DOHH2 (cell line): ENCODE results near the gene ZNF280A.
"Not testable (repeated sequence)": the region's sequence is repeated elsewhere in the genome, so short reads cannot be mapped to it uniquely, and the experiment has no call there.

Source experiments
- H3F3A ChIP-seq: fragments of 200-600 bp; sonication (generic), shearing (Covaris generic); 2 replicates; pipeline ENCODE4 v1.6.0; 2016; ENCODE audit warnings: antibody characterized with exemption, mild to moderate bottlenecking; ENCODE audit not compliant: control insufficient read depth, insufficient read depth
- H3K27ac ChIP-seq: fragments of 200-600 bp; sonication (generic); 2 replicates; pipeline ENCODE4 v1.5.1; 2014; ENCODE audit warnings: low read depth, mild to moderate bottlenecking, low read length, moderate library complexity
- H3K27me3 ChIP-seq: fragments of 200-600 bp; sonication (generic); 2 replicates; pipeline ENCODE4 v1.6.1; 2014; ENCODE audit warnings: mild to moderate bottlenecking, low read length, mixed read lengths; ENCODE audit not compliant: control insufficient read depth
- H3K36me3 ChIP-seq: fragments of 200-600 bp; sonication (generic); 2 replicates; pipeline ENCODE4 v1.6.1; 2014; ENCODE audit warnings: mild to moderate bottlenecking, low read length, moderate library complexity, mixed read lengths; ENCODE audit not compliant: control insufficient read depth
- H3K4me1 ChIP-seq: fragments of 200-600 bp; sonication (generic); 2 replicates; pipeline ENCODE4 v1.6.1; 2014; ENCODE audit warnings: mild to moderate bottlenecking, low read length, mixed read lengths; ENCODE audit not compliant: control insufficient read depth
- H3K4me2 ChIP-seq: fragments of 200-600 bp; sonication (generic); 2 replicates; pipeline ENCODE4 v1.6.0; 2014; ENCODE audit warnings: mild to moderate bottlenecking, low read length, moderate library complexity
- H3K4me3 ChIP-seq: fragments of 200-600 bp; sonication (generic); 2 replicates; pipeline ENCODE4 v1.5.1; 2014; ENCODE audit warnings: mild to moderate bottlenecking, low read length, mixed read lengths
- H3K79me2 ChIP-seq: fragments of 200-600 bp; sonication (generic); 2 replicates; pipeline ENCODE4 v1.6.1; 2014; ENCODE audit warnings: mild to moderate bottlenecking, low read length, mixed read lengths; ENCODE audit not compliant: control insufficient read depth
- H3K9me2 ChIP-seq: fragments of 200-600 bp; sonication (generic); replicated peaks from 2 replicates; pipeline ENCODE4 v1.6.1; 2014; ENCODE audit warnings: mild to moderate bottlenecking, low read length, mixed read lengths; ENCODE audit not compliant: control insufficient read depth
- H3K9me3 ChIP-seq: fragments of 200-600 bp; sonication (generic); 2 replicates; pipeline ENCODE4 v1.6.1; 2014; ENCODE audit warnings: antibody characterized with exemption, low read length, mixed read lengths; ENCODE audit not compliant: control insufficient read depth, insufficient read depth
- H4K20me1 ChIP-seq: fragments of 200-600 bp; sonication (generic); 2 replicates; pipeline ENCODE4 v1.6.0; 2014; ENCODE audit warnings: low read depth, mild to moderate bottlenecking, antibody characterized with exemption, low read length, moderate library complexity; ENCODE audit not compliant: control insufficient read depth, insufficient read depth
- EZH2phosphoT487 ChIP-seq: fragments of 200-600 bp; sonication (generic); IDR thresholded peaks from 2 replicates; pipeline ENCODE4 v1.6.1; 2017; ENCODE audit warnings: borderline replicate concordance, mild to moderate bottlenecking, antibody characterized with exemption, low read length, moderate library complexity, mixed read lengths
- TF ChIP-seq, protein P1 (sequence below): fragments of 200-600 bp; sonication (generic); IDR thresholded peaks from one replicate; pipeline ENCODE4 v1.5.1; 2014; ENCODE audit warnings: antibody characterized with exemption, mild to moderate bottlenecking, low read depth, low read length; ENCODE audit not compliant: poor library complexity, severe bottlenecking

ZNF280A gene

DNA sequence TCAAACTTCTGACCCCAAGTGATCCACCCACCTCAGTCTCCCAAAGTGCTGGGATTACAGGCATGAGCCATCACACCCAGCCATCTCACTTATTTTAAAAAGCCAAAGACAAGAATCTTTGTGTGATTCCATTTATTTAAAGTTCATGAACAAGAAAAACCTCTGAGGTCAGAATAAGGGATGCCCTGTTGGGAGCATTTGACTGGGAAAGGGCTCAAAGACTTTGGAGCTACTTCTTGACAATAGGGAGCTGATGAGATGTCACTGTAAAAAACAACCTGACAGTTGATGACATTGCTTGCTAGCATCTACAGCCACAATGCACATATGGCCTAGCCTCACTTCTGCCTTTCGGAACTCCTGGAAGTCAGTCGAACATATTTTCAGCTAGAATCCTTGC lies 6.5 kb downstream of the ZNF280A start:
- no peak overlapping the region for H3K27ac ChIP-seq
- H3F3A ChIP-seq = no peaks in the 10 kb centered on the region
- no peaks in the 10 kb centered on the region for H3K79me2 ChIP-seq

DNA sequence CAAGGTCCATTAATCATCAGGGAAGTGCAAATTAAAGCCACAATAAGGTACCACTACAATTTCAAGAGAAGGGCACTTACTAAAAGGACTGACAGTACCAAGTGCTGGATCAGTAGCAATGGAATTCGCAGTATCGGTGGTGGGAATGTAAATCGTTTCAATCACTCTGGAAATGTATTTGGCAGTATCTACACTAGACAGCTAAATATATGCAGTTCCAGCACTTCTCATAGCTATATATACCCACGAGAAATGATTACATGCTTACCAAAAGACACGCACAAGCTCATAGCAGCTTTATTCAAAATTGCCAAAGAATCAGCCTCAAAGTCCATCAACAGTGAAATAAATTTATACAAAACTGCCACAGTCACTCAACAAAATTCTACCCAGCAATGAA lies 7.1 kb downstream of the ZNF280A start:
- Histone ChIP-seq H3K36me3 (no peaks in the 10 kb centered on the region), H3K79me2 (peaks cover 5% of the 10 kb centered on the region), H3K9me3 (0 out of 2 replicates have a peak, but pooled peaks cover 5% of the 10 kb centered on the region), H3K4me2 (no peak overlapping the region), H3K4me1 (peaks cover 11% of the 10 kb centered on the region), H3K27me3 (no peaks in the 10 kb centered on the region), H3K4me3 (no peak overlapping the region), H3F3A (no peaks in the 10 kb centered on the region), H3K27ac (no peak overlapping the region), H4K20me1 (no peaks in the 10 kb centered on the region), H3K9me2 (no peaks in the 10 kb centered on the region)
- TF ChIP-seq, protein P1, sequence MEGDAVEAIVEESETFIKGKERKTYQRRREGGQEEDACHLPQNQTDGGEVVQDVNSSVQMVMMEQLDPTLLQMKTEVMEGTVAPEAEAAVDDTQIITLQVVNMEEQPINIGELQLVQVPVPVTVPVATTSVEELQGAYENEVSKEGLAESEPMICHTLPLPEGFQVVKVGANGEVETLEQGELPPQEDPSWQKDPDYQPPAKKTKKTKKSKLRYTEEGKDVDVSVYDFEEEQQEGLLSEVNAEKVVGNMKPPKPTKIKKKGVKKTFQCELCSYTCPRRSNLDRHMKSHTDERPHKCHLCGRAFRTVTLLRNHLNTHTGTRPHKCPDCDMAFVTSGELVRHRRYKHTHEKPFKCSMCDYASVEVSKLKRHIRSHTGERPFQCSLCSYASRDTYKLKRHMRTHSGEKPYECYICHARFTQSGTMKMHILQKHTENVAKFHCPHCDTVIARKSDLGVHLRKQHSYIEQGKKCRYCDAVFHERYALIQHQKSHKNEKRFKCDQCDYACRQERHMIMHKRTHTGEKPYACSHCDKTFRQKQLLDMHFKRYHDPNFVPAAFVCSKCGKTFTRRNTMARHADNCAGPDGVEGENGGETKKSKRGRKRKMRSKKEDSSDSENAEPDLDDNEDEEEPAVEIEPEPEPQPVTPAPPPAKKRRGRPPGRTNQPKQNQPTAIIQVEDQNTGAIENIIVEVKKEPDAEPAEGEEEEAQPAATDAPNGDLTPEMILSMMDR = no peak
- TF ChIP-seq EZH2phosphoT487 = no peak

More for the DNA sequence above, 6.5 kb downstream of the ZNF280A start:
- H3K4me1 ChIP-seq = peaks cover 10% of the 10 kb centered on the region
- H3K27me3 ChIP-seq = no peaks in the 10 kb centered on the region
- no peaks in the 10 kb centered on the region for H3K36me3 ChIP-seq
- H3K4me2 ChIP-seq = no peak overlapping the region
- H4K20me1 ChIP-seq = no peaks in the 10 kb centered on the region
- H3K4me3 ChIP-seq = no peak overlapping the region
- 0 out of 2 replicates have a peak, but pooled peaks cover 5% of the 10 kb centered on the region for H3K9me3 ChIP-seq
- no peak for TF ChIP-seq EZH2phosphoT487
- TF ChIP-seq, protein P1 = no peak
- H3K9me2 ChIP-seq = no peaks in the 10 kb centered on the region

DNA sequence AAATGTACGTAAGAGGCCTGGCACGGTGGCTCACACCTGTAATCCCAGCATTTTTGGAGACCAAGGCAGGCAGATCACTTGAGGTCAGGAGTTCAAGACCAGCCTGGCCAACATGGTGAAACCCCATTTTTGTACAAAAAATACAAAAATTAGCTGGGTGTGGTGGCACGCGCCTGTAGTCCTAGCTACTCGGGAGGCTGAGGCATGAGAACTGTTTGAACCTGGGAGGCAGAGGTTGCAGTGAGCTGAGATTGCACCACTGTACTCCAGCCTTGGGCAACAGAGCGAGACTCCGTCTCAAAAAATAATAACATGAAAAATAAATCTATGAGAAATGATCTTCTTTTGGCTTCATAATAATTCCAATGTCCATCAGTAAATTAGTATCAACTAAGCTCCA lies 9.2 kb downstream of the ZNF280A start:
- not testable (repeated sequence) for H3K27ac ChIP-seq, H3K27me3 ChIP-seq, H3F3A ChIP-seq, H3K4me3 ChIP-seq, H3K9me3 ChIP-seq, H3K9me2 ChIP-seq, H3K4me2 ChIP-seq, H4K20me1 ChIP-seq
- peaks cover 21% of the 10 kb centered on the region for H3K79me2 ChIP-seq
- peaks cover 25% of the 10 kb centered on the region for H3K4me1 ChIP-seq
- H3K36me3 ChIP-seq = peaks cover 18% of the 10 kb centered on the region

DNA sequence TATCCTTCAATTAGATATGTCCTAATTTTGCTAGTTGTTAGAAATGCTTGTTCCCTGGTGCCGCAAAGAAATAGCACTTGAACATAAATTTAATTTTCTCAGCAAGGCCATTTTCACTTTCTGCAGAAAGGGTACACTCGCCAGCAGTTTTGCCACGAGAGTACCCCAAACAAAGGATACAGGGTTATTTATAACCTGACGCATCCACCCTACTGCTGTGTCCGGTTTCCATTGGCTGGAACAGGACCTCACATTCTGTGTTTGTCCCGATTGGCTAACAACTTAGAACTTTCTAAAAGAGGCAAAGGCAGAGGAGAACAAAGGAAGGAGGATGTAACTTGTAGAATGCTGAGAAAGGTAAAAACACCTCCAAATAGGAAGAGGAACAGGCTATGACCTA lies 10.2 kb downstream of the ZNF280A start:
- H3K4me2 ChIP-seq, H3F3A ChIP-seq, H4K20me1 ChIP-seq, H3K4me3 ChIP-seq, H3K9me3 ChIP-seq, H3K27me3 ChIP-seq, H3K27ac ChIP-seq, H3K9me2 ChIP-seq: not testable (repeated sequence)
- H3K4me1 ChIP-seq = peaks cover 25% of the 10 kb centered on the region
- H3K79me2 ChIP-seq = peaks cover 21% of the 10 kb centered on the region
- H3K36me3 ChIP-seq = peaks cover 22% of the 10 kb centered on the region
